Bone marrow (tissue), 2 donors: ENCODE data around the gene TMC3.
"Not testable (repeated sequence)": the region's sequence is repeated elsewhere in the genome, so short reads cannot be mapped to it uniquely, and the experiment has no call there.

Experiments
- DNase-seq, 2 donors: peaks; one replicate each; lab custom pipeline; 2025; lab: John Stamatoyannopoulos, UW

TMC3 gene

DNA sequence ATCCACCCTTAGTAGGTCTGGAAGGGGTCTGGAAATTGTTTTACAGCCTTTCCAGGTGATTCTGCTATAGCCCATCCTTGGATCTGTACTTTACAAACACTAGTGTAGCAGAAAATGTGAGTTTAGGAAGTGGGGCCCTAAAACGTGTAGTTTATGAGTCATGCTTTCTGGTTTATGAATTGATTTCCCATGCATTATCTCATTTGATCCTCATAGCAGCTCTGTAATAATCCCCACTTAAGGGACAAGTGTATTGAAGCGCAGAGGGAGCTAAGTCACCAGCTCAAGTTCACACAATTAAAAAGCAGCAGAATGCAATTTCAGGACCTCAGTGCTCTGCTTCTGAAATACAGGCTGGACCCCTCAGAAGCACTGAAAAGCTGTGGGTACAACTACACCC lies 27.4 kb downstream of the TMC3 start:
- DNase-seq: no peak

DNA sequence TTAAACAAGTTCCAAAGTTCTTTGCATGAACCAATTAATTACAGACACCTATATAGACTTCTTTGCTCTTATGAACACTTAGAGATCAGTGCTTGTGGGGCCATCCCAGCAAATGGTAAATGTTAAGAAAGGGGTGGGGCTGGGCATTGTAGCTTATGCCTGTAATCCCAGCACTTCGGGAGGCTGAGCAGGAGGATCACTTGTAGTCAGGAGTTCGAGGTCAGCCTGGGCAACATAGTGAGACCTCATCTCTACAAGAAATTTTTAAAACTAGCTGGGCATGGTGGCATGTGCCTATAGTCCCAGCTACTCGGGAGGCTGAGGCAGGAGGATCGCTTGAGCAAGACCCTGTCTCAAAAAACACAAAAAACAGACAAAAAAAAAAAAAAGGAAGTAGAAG lies 30.6 kb downstream of the TMC3 start:
- DNase-seq: no peak

DNA sequence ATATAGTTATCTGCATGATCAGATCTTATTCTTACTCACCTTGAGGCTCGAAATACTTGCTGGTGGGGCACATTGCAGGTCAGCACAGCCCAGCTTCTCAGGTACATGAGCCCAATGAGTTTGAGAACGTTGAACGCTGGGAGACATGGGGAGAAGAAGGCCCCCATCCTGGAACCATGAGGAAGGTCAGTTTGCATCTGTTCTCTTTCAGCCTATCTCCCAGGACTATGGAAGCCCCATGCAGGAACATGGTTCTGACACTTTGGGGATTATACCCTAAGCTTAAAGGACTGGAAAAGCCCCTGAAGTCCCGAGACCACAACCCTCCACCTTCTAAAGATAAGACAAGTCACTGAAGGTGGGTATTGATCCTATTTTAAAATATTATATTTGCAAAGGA lies 32.7 kb downstream of the TMC3 start:
- no peak for DNase-seq

DNA sequence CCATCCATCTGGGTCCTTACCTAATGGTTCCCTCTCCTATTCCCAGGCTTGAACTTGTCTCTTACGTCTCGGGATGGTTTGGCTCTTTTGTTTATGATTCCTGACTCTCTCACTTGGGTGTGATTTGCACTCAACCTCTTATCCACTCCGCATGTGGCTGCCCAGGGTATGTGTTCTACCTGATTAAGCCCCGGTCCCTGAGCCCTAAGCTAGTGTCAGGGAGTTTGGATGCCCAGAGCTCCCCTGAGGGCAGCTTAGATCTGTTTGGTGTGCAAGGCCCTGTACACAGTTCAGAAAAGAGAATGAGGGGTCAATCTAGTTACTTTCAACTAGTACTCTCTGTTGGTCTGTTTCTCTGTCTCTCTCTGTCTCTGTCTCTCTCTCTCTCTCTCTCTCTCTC lies 34.2 kb downstream of the TMC3 start:
- DNase-seq: no peak

DNA sequence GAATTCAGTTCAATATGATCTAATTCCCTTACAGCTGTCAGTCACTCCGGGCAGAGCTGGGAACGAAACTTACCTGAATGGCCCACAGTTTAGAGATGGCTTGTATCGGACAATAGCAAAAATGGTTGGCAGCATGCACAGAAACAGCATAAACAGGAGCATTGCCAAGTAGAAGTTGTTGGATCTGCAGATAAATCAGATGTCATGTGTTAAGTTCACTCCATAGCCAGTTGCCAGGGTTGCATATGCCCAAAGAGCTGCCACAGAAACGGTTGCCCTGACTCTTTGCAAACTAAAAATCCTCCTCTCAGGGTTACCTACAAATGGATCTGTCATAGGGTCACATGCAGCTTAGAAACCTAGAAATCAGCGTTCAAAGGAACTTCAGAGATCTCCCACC lies 34.7 kb downstream of the TMC3 start:
- no peak for DNase-seq

DNA sequence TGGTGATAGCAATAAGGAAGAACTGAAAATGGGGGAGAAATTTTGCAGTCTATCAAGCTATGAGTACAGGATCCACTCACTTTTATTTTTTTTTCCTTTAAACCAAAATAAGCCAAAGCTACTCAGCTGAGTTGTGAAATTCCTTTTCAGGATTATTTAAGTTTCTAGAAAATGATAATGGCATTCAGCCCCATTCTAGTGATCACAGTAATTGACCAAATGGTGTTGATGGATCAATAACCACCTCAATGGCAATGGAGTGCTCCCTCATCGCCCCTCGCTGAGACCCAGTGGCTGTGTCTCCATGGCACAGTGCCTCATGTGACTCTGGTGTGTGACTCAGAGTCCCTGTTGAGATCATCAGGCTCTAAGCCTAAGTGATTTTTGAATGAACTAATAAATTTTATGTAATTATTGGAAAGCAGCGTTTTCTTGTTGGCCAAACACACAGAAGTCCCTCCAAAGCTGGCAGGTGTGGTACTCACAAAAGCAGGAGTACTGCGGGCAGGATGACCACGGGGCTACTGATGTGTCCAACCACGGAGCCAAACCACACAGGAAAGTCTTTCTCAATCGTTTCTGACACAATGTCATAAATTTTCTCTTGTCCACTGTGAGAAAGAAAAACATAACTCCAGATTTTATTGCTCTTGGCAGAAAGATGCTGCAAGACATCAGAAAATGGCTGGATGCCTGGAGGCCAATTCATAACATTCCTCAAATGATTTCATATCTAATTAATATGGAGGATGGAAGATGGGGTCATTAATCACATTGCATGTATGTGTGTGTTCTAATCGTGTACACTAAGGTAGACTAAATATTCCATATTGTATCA lies 35.6 kb downstream of the TMC3 start:
- DNase-seq: peak in 1 of 2 donors; percentile 10

DNA sequence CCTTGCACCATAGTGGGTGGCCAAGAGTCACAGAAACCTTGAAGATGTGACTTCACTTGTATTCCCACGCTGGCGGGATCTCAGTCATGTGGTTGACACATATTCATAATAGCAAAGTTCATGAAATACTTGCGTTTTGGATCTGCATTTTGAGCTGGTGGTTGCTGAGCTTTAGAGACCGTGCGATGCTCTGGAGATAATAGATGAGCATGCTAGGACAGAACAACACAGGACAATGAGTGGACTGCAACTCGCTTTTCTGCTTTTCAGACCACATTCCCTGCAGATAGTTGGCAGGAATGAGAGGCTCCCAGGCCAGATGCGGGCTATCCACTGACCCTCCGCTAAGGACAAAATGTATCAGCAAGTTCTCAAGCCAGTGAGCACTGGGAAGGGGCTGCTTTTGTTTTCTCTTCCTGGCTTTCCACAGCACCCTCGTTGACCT lies 36.3 kb downstream of the TMC3 start:
- no peak for DNase-seq

DNA sequence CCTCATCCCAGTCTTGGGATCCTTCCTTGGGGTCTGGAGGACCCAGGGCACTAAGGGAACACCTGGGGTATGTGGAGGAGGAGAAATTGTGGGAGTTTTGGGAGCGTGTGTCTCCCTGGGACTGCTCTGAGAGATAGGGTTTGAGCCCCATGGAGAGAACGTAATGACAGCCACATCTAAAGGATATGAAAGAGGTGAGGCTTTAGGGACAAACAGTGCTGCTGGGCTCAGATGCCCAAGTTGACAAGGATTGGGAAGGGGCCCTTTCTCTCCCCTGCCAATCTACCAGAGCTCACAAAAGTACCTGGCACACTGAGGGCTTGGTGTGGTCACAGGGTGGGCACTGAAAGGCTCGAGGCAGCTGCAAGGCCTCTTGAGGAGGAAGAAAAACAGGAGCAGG lies 36.8 kb downstream of the TMC3 start:
- no peak for DNase-seq

DNA sequence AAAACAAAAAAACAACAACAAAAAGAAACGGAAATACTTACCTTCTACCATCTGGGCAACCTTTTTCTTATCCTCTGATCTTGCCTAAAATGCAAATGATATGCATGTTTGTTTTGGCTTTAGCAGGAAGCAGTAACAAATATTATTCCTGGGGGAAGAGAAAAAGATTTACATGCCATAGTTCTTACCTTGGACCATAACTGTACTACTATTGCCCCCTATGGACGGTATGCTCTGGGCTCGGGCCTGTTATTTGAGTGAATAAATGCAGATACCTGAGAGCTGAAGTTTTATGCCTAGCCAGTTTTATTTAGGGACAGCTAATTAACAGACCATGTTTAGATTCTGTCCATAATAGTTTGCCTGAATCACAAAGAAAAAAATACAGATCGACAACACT lies 37.4 kb downstream of the TMC3 start:
- DNase-seq: no peak

DNA sequence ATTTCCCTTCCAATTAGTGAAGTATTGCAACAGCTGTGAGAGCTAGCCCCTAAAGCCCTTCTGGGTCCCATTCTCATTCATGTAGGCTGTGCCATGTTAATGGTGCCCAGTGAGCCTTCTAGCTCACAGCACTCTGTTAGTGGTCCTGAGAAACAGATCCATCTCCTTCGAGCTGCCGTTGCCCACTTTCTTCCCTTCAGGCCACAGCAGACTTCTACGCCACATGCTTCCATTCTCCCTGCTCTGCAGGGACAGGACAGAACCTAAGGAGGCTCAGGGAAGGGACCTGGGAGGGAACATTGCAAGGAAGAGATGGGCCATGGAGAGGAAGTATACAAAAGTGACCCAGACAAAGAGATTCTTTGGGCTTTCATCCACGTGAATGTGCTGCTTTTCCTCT lies 38.4 kb downstream of the TMC3 start:
- no peak for DNase-seq

DNA sequence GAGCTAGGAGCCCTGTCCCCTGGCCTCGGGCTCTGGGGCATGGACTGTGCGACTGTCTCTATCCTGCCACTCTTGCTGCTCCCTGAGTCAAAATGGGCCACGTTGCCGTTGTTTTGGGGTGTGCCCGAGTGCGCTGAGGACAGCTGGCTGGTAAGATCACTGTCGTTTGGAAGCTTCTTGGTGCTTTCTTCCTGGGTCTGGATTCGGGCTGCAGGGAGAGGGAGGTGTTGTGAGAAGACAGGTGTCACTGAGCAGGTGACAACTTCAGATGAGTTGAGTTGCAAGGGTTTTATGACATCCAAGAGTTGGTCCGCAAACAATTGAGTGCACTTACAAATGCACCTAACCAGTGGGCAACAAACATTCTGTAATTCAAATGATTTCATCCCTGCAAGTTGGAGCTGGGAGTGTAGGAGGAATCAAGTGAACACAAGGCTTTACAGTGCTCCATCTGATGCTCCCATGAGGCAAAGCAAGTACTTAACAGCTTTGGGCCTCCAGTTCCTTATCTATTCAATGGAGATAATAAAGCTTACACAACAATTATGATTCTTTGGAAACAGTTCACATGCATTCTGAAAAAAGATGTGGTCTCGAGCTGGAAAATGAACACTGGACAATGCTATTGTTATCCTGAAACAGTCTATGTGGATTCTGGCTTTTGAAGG lies 39.1 kb downstream of the TMC3 start:
- no peak for DNase-seq

DNA sequence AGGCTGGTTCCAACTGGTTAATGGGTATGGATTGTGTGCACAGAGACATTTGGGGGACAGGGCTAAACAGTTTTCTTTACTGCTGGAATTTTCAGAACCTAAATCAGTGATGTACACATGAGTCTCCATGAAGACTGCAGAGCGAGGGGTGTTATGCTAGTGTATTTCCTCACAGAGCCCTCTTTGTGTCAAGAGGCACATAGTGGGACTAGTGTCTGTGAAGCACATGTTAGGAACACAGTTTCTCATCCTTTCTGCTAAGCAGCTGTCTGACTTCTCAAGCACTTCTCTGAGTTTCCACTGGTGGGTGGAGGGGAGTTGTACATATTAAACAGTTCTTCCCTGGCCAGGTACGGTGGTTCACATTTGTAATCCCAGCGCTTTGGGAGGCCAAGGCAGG lies 40.6 kb downstream of the TMC3 start:
- DNase-seq: no peak

DNA sequence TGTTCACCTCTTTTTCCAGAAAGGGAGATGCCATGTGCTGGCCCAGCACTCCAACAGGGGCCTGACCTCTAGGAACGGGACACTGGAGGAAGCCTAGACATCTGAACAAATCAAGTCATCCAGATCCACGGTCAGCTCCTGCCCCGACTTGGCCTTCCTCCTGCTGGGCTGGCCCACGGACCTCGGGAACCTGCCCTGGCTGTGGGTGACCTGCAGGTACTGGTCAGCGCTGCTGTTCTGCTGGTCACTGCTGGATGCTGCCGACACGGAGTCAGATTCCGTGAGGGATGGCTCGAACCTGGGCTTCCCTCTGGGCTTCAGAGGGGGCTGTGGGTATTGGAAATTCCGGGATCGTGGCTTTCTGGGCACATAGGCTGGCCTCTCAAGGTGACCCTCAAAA lies 41.7 kb downstream of the TMC3 start:
- no peak for DNase-seq

DNA sequence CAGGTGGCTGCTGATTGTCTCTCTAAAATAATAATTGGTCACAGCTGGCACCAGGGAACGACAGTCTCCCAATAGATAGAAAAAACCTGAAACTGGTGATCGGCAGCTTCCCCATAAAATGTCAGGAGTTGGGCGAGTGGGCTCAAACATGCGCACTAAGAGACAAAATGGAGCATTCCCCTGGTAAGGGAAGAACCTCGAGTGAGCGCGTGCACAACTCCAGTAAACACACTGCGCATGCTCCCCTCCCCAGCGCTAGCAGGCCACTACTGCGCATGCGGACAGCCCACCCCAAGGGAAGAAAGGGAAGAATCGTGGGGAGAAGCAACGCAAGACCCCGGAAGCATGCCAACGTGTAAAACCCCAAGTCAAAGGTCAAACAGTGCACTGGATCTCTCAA lies 42.4 kb downstream of the TMC3 start:
- no peak for DNase-seq

DNA sequence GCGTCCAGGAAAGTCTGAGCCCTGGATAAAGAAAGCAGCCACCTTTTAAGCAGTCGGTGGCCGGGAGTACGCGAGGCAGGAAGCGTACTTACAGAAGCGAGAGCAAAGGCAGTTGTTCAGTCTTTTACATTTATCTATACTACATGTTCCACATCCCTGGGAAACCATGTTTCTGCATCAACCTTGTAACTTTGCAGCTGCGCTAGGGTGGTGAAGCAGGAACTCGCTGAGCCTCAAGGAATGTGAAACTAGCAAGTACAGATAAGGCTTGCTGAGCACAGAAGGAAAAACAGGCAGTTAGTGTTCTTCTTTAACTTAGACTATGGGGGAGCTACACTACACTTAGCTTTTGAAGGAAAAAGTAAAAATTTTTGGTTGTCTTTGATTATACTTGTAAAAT lies 42.9 kb downstream of the TMC3 start:
- DNase-seq: not testable (repeated sequence)

DNA sequence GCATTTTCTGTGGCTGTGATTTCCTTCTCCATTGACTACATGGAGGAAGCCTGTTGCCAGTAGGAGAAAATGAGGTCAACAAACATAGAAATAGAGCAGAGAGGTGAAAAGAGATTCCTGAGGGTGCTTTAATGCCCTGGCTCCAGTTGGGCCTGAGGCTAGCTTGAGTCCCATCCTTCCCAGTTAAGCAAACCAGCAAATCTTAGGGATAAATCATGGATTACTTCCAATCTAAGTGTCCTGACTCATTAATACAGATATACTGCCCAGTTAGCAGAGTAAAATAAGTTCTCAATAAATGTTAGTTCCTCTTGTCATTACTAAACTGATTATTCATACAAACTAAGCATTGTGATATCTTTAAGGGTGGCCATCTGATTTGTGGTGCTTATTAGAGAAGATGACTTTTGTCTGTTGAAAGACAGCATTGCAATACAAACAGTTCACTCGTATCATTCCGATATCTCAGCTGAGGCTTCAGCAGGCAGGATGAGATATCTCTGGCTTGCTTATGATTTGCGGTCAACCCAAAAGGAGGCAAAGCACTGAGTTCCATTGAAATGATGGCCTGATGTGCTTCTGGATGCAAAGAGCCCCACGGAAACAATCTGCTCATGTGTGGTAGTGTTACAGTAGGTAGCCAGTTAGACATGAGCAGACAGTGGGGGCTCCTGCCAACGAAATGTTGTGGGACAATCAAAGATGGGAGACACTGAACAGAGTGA lies 43.5 kb downstream of the TMC3 start:
- DNase-seq: no peak

DNA sequence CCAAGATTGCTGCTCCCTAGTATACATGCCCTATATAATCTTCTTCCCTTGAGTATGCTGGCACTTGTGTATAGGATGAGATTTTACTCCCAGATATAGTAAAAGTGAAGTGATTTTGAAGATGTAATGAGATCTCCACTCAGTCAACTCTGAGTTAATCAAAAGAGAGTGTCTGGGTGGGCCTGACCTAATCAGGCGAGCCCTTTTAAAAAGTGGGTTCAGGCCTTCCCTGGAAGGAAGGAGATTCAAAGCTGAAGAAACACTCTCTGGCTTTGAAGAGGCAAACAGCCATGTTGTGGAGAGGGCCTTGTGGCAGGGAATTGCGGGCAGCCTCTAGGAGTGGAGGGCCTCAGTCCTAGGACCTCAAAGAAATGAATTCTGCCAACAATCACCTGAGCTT lies 44.6 kb downstream of the TMC3 start:
- DNase-seq: no peak

DNA sequence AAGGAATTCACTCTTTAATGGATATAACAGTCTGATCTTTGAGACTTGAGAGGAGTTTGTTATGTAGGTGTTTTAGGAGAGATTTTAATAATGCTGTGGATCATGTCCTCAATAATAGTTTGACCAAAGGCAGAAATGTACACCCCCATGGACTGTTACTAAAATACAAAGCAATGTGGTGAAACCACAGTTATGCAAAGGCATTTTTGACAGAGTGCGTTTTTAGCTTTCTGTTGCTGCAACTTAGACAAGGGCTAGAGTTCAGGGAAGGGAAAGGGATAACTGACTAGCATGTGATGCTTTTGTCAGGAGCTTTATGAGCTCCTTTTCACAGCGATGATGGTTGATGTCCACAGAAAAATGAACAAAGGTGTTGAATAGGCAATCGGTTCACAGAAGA lies 46.5 kb downstream of the TMC3 start:
- no peak for DNase-seq

DNA sequence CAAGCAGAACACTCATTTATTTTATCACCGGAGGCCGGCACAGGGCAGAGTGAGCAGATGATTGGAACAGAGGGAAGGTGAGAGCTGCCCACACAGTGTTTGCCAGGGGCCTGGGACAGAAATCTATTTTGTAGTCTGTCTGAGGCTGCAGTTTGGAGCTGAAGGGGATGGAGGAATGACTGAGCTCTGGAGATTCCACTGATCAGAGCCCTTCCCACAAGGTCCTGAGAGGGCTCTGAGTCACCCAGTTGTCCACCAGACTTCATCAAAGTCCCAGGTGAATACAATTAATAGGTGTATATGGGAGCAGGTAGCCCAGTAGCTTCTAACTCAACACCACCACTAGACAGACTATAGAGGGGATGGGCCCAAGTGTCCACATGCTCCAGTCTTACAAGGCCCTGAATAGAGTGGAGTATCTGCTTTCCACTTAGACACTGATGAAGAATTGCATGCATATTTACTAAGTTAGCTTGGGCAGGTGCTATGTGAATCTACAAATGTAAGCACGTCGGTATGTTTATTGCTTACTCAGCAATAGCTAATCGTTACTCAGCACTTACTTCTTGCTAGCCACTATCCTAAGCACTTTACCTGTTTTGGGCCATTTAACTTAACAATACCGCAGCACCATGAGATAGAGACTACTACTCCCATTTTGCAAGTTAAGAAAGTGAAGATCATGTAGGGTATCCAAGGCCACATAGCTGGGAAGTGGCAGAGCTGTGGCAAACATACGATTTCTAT lies 47.4 kb downstream of the TMC3 start:
- no peak for DNase-seq

DNA sequence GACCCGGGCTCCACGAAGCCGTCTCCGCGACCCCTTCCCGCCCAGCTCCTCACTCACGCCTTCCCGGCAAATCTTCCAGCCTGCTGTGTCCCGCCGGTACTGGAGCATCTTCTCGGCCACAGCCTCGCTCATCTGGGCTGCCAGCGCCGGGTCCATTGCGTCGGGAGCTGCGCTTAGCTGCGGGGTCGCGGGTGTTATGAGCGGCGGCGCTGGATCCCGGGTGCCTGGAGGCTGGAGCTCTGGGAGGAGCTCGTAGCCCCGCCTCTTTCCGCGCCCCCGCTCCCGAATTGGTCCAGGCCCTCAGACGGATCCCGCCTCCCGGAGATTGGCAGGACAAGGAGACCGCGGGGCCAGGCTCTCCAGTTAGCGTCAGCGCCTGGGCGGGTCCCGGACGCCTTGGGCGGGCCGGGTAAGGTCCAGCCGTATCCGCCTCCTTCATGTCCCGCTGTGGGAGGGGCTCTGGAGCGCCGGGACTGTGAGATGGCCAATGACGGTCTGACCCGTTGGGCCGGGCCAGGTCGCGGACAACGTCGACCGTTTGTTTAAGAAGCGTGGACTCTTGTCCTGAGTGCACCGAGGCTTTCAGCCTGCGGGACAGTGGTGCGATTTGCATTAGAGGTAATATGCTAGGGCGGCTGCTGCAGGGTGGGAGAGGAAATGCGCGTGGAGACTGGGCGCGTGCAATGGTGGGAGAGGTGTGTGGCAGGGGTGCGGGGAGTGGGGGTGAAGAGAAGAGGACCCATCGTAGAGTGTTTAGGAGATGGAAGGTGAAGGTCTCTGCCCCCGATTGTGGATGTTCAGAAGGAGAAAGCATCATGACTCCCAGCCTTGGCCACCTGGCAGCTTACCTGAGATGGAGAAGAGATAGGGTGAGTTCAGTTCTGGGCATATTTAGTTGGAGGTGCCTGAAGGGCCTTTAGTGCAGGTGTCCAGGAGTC lies 49.8 kb downstream of the TMC3 start, which contains the start of gene STARD5:
STARD5 (minus strand) TSS at position 198 of the 938 bp plus-strand sequence; CDS start at position 156, 42 bp downstream.
- DNase-seq: peak; percentile 80 to 85

DNA sequence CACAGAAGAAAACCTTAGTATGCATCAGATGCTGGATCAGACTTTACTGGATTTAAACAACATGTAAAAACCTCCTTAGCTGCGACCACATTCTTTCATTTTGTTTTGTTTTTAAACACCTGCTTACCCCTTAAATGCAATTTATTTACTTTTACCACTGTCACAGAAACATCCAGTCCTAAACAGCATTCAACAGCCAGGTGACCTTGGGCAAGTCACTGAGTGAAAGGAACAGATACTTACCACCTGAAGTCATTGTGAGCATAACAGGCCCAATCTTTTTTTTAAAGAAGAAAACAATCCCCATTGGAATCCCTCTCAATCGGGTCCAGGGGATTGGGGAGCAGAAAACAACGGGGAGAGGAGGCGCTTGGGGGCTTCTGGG lies 50.5 kb downstream of the TMC3 start:
- DNase-seq: no peak
